Femur (tissue), 1 donor: Measurements from ENCODE around the gene BCDIN3D.

Experiments used
- DNase-seq: peaks from one replicate; pipeline ENCODE4 v3.0.0-alpha.2; 2017

The BCDIN3D gene

GRCh38 chr12:49795654-49796105, 47.2 kb downstream of the BCDIN3D start:
- DNase-seq = no peak

GRCh38 chr12:49794811-49795653, 47.9 kb downstream of the BCDIN3D start:
- no peak for DNase-seq

- DNase-seq = no peak
Measured at GRCh38 chr12:49794021-49794420, 48.9 kb downstream of the BCDIN3D start.

- no peak for DNase-seq
Measured at GRCh38 chr12:49793620-49794019, 49.3 kb downstream of the BCDIN3D start.

- no peak for DNase-seq
Measured at GRCh38 chr12:49792976-49793580, 49.8 kb downstream of the BCDIN3D start.

- DNase-seq = no peak
Measured at GRCh38 chr12:49792181-49792970, 50.5 kb downstream of the BCDIN3D start.

- no peak for DNase-seq
Measured at GRCh38 chr12:49791700-49792099, 51.2 kb downstream of the BCDIN3D start.

- no peak for DNase-seq
Measured at GRCh38 chr12:49790741-49791555, 52.0 kb downstream of the BCDIN3D start.

GRCh38 chr12:49789992-49790391, 52.9 kb downstream of the BCDIN3D start:
- DNase-seq = no peak

GRCh38 chr12:49787672-49788071, 55.2 kb downstream of the BCDIN3D start:
- no peak for DNase-seq
